Measurements from ENCODE around the gene CYP27C1. TPM values are rescaled to one million over a fixed set of nuclear protein-coding genes. Genes with fewer than 3 reads are reported as not detected.

CYP27C1 gene
- total and polyA plus RNA-seq, 7 donors, result 0.27 to 0.83 (median 0.58) TPM; not detected in 1

- no peak for DNase-seq
- WGBS, 2 donors, result 95% methylated on average over 15 of the region's 15 CpGs
- no peak overlapping the region for H3K4me3 ChIP-seq
- intact Hi-C loops (cut with DNase I), result no loop called here
- TF ChIP-seq POLR2A (IDR thresholded peaks at IDR 0.05), result no peak
- TF ChIP-seq POLR2AphosphoS5 (IDR thresholded peaks at IDR 0.05), result no peak
- H3K9me3 ChIP-seq, result no peaks in the 10 kb centered on the region
- no peaks in the 10 kb centered on the region for H3K4me1 ChIP-seq
- no peaks in the 10 kb centered on the region for H3K36me3 ChIP-seq
- no peaks in the 10 kb centered on the region for H3K27me3 ChIP-seq
- H3K27ac ChIP-seq, result no peak overlapping the region
Measured at GRCh38 chr2:127137741-127138140, 82.4 kb downstream of the CYP27C1 start.

- H3K4me3 ChIP-seq, result no peak overlapping the region
- no peaks in the 10 kb centered on the region for H3K27me3 ChIP-seq
- TF ChIP-seq CTCF (IDR thresholded peaks at IDR 0.05), result no peak
- no peak for TF ChIP-seq EP300 (IDR thresholded peaks at IDR 0.05)
- no peak for TF ChIP-seq POLR2A (IDR thresholded peaks at IDR 0.05)
- TF ChIP-seq POLR2AphosphoS5 (IDR thresholded peaks at IDR 0.05), result no peak
- intact Hi-C loops (cut with DNase I), result no loop called here
- H3K36me3 ChIP-seq, result no peaks in the 10 kb centered on the region
- H3K9me3 ChIP-seq, result no peaks in the 10 kb centered on the region
- DNase-seq, result no peak
- H3K27ac ChIP-seq, result no peak overlapping the region
- no peaks in the 10 kb centered on the region for H3K4me1 ChIP-seq
- 92 to 96% methylated on average over 12 of the region's 12 CpGs for WGBS, 2 donors
Measured at GRCh38 chr2:127137225-127137624, 82.9 kb downstream of the CYP27C1 start.

GRCh38 chr2:127134833-127135830, 85.0 kb downstream of the CYP27C1 start:
- 62 to 63% methylated on average over 15 of the region's 15 CpGs for WGBS, 2 donors
- H3K36me3 ChIP-seq, result no peaks in the 10 kb centered on the region
- no peaks in the 10 kb centered on the region for H3K4me1 ChIP-seq
- no peaks in the 10 kb centered on the region for H3K9me3 ChIP-seq
- TF ChIP-seq EP300 (IDR thresholded peaks at IDR 0.05) (no peak), CTCF (IDR thresholded peaks at IDR 0.05) (no peak), POLR2A (IDR thresholded peaks at IDR 0.05) (no peak), POLR2AphosphoS5 (IDR thresholded peaks at IDR 0.05) (no peak)
- H3K4me3 ChIP-seq, result no peak overlapping the region
- no peaks in the 10 kb centered on the region for H3K27me3 ChIP-seq
- intact Hi-C loops (cut with DNase I), result no loop called here
- DNase-seq, result no peak
- H3K27ac ChIP-seq, result no peak overlapping the region

- Histone ChIP-seq H3K27ac (no peak overlapping the region), H3K36me3 (no peaks in the 10 kb centered on the region), H3K9me3 (no peaks in the 10 kb centered on the region), H3K4me1 (no peaks in the 10 kb centered on the region), H3K4me3 (no peak overlapping the region), H3K27me3 (no peaks in the 10 kb centered on the region)
- WGBS, 2 donors, result 75 to 78% methylated on average over 4 of the region's 4 CpGs
- no peak for DNase-seq
- intact Hi-C loops (cut with DNase I), result no loop called here
- TF ChIP-seq CTCF (IDR thresholded peaks at IDR 0.05) (no peak), EP300 (IDR thresholded peaks at IDR 0.05) (no peak), POLR2A (IDR thresholded peaks at IDR 0.05) (no peak), POLR2AphosphoS5 (IDR thresholded peaks at IDR 0.05) (no peak)
Measured at GRCh38 chr2:127134235-127134634, 85.9 kb downstream of the CYP27C1 start.

Small RNA genes lying within 50 kb of the gene (small RNA-seq; reads per million reads assigned to genes)
- gene NIFKP9, result 0 reads per million in 3 donors

Other genes starting within 250 kb of the CYP27C1 start
- gene BIN1, start 113.1 kb downstream of the CYP27C1 start, total RNA-seq, result 10 to 100 TPM; 36.1 to 57.9 (median 43.2) TPM
- 10 to 100 TPM; 20.3 to 52.9 (median 34.8) TPM for gene BIN1, start 113.1 kb downstream of the CYP27C1 start, polyA plus RNA-seq
- 10 to 100 TPM; 31.7 to 44.8 (median 39.1) TPM for gene ERCC3, start 73.8 kb upstream of the CYP27C1 start, total RNA-seq
- gene ERCC3, start 73.8 kb upstream of the CYP27C1 start, polyA plus RNA-seq, result 10 to 100 TPM; 15.6 to 26.3 (median 18.5) TPM
- gene MAP3K2, start 167.7 kb upstream of the CYP27C1 start, total RNA-seq, result 10 to 100 TPM; 39.9 to 52.2 (median 47.7) TPM
- 10 to 100 TPM in 1 of 3 donors, 1 to 10 TPM in 2; 9.0 to 10.4 (median 9.2) TPM for gene MAP3K2, start 167.7 kb upstream of the CYP27C1 start, polyA plus RNA-seq
- gene PROC, start 198.1 kb upstream of the CYP27C1 start, total RNA-seq, result not detected
- 1 to 10 TPM; 1.4 to 7.8 (median 1.8) TPM for gene PROC, start 198.1 kb upstream of the CYP27C1 start, polyA plus RNA-seq